AG04449 (cell line): ENCODE measurements around the gene OR4X2.

Source experiments
- CTCF ChIA-PET: fragments of 350-600 bp; formaldehyde crosslinking; extraction: SDS; loops from one replicate; lab custom pipeline; 2021; ENCODE audit warnings: antibody characterized with exemption; lab: Yijun Ruan, JAX
- POLR2A ChIA-PET: fragments of 400-600, 350-600 bp; formaldehyde crosslinking; extraction: SDS; loops from one replicate; lab custom pipeline; 2020; ENCODE audit warnings: antibody characterized with exemption, inconsistent platforms; lab: Yijun Ruan, JAX
- DNase-seq: peaks from one replicate; pipeline ENCODE4 v3.0.0-alpha.2; 2010; ENCODE audit warnings: low read depth, low spot score
- H3K4me3 ChIP-seq: 2 replicates; pipeline ENCODE4 v1.5.1; 2011; ENCODE audit warnings: low read depth, mild to moderate bottlenecking, control low read depth, low read length
- CTCF ChIP-seq: IDR thresholded peaks from one replicate; pipeline ENCODE4 v1.5.1; 2011; ENCODE audit warnings: mild to moderate bottlenecking, moderate library complexity, low read length, control low read depth, inconsistent platforms; ENCODE audit not compliant: insufficient read depth; ENCODE audit errors: missing control alignments

OR4X2 gene

GRCh38 chr11:48242501-48242900 is 2.4 kb upstream of the OR4X2 start:
- no peak for TF ChIP-seq CTCF
- CTCF ChIA-PET = no interaction called here
- POLR2A ChIA-PET = no interaction called here
- no peak for DNase-seq
- no peak overlapping the region for H3K4me3 ChIP-seq

GRCh38 chr11:48248902-48249301 is 4.0 kb downstream of the OR4X2 start:
- H3K4me3 ChIP-seq = no peak overlapping the region
- DNase-seq = no peak
- CTCF ChIA-PET = no interaction called here
- POLR2A ChIA-PET = no interaction called here
- no peak for TF ChIP-seq CTCF

- ChIA-PET CTCF (no interaction called here), POLR2A (no interaction called here)
- TF ChIP-seq CTCF = no peak
- no peak overlapping the region for H3K4me3 ChIP-seq
- no peak for DNase-seq
These were observed 16.7 kb downstream of the OR4X2 start for GRCh38 chr11:48261600-48261999.

GRCh38 chr11:48263423-48263911 is 18.6 kb downstream of the OR4X2 start, which contains the start of gene OR4X1:
TSS of gene OR4X1 (plus strand) at chr11:48263861. CDS start at chr11:48263861, 0 bp downstream.
- no peak for DNase-seq
- POLR2A ChIA-PET = no interaction called here
- CTCF ChIA-PET = no interaction called here
- no peak within 1 kb of the TSS for H3K4me3 ChIP-seq
- TF ChIP-seq CTCF = no peak

GRCh38 chr11:48270621-48271020 is 25.7 kb downstream of the OR4X2 start:
- no peak for TF ChIP-seq CTCF
- POLR2A ChIA-PET = no interaction called here
- DNase-seq = no peak
- H3K4me3 ChIP-seq = no peak overlapping the region
- CTCF ChIA-PET = no interaction called here

- ChIA-PET POLR2A (no interaction called here), CTCF (no interaction called here)
- no peak for TF ChIP-seq CTCF
- DNase-seq = no peak
- no peak overlapping the region for H3K4me3 ChIP-seq
These were observed 27.7 kb downstream of the OR4X2 start for GRCh38 chr11:48272606-48273005.
